ENCODE data around the gene NPHP4.
A peak's percentile ranks its signal among the peaks of the same experiment; 100 is the strongest.

Gene NPHP4

DNA sequence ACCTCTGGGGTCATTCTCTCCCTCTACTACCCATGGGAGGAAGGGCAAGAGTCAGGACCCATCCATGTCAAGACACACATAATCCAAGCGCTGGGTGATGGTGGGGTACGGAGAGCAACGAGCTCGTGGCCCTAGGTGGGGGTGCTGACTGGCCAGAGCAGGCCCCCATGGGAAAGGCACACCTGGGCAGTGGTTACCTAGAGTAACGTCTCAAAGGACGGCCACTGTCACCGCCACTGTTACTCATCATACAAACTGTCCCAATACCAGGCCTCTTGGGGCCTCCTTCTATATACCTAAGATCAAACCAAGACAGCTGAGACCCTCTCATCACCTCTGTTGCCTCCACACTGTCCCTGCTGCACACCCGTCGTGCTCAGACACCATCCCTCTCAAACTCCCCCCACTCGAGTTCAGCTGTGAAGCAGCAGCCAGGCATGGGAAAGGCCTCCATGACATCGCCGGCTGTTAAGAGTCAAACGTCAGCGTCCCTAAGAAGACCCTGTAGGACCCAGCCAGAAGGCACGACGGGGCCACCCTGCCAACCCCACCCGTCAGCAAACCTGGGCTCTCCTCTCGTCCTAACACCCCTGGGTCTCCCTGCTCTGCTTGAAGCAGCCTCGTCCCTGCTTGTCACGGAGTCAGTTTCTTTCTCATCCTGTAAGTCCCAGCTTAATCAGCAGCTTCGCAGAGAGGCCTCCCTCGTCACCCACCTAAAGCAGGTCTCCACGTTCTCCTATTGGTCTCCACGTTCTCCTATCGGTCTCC, 15.3 kb downstream of the NPHP4 start:
- POLR2A ChIA-PET (ENCODE audit: low non-redundant PET) = no interaction called here
- CTCF ChIA-PET = no interaction called here
- 0 out of 2 replicates have a peak overlapping the region, but pooled peaks have one; percentile 4 for H3K27ac ChIP-seq
- TF ChIP-seq, protein P1, sequence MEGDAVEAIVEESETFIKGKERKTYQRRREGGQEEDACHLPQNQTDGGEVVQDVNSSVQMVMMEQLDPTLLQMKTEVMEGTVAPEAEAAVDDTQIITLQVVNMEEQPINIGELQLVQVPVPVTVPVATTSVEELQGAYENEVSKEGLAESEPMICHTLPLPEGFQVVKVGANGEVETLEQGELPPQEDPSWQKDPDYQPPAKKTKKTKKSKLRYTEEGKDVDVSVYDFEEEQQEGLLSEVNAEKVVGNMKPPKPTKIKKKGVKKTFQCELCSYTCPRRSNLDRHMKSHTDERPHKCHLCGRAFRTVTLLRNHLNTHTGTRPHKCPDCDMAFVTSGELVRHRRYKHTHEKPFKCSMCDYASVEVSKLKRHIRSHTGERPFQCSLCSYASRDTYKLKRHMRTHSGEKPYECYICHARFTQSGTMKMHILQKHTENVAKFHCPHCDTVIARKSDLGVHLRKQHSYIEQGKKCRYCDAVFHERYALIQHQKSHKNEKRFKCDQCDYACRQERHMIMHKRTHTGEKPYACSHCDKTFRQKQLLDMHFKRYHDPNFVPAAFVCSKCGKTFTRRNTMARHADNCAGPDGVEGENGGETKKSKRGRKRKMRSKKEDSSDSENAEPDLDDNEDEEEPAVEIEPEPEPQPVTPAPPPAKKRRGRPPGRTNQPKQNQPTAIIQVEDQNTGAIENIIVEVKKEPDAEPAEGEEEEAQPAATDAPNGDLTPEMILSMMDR (conservative IDR thresholded peaks at IDR 0.05; ENCODE audit: low read depth) = no peak
- no peak for DNase-seq (ENCODE audit: low spot score)

DNA sequence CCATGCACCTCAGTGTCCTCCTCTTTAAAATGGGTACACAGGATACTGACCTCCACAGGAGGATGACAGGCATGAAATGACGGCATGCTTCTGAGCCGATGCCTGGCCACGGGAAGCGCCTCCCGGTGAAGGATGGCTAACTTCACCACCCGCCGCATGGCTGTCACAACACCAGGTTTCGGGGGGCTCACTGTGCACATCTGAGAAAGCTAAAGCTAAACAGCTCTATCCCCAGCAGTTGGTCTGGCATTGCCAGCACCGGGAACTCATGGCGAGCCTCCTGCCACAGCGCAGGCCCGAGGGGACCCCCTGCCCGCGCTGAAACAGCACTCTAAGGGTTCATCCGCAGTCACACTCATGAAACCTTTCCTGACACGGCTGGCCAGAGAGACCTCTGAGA, 16.0 kb downstream of the NPHP4 start:
- ChIA-PET POLR2A (ENCODE audit: low non-redundant PET) (no interaction called here), CTCF (interaction anchor here (0.8 kb wide), 1 partner anchor 466 kb away, joined by 3 read pairs; no protein-coding TSS in a partner anchor)
- TF ChIP-seq, protein P1 (conservative IDR thresholded peaks at IDR 0.05; ENCODE audit: low read depth) = no peak
- no peak for DNase-seq (ENCODE audit: low spot score)
- no peak overlapping the region for H3K27ac ChIP-seq

DNA sequence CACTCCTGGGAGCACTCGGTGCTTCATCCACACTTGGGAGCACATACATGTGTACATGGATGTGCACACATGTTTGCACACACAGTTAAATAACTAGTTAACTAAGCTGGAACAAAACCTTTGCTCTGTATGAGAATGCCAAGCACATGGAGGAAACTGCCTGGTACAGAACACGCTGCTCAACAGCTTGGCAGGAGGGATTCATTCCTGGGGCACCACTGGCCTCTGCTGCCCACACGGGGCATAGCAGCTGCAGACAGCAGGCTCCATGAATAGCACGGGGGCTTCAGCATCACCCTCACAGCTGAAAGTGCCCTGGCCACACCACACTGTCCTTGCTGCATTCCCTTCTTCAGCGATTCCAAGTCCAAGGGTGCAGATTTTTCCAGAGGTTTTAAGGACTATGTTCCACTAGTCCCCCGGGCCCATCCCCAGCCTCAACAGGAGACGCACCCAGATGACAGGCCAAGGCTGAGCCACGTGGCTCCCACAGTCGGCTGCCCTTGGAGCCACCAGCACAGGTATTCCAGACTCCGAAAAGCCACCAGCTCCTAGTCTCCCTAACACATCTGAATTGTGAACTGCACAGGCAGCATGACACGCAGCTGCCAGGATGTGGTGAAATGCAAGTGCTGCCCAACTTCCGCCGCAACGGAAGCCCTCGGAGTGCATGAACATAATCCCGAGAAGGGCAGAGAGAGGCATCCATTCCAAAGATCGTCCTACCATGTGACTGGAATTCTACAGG, 16.9 kb downstream of the NPHP4 start:
- no peak overlapping the region for H3K27ac ChIP-seq
- TF ChIP-seq, protein P1 (conservative IDR thresholded peaks at IDR 0.05; ENCODE audit: low read depth) = peak; percentile 66
- CTCF ChIA-PET = interaction anchor here (0.8 to 1.5 kb wide), 3 partner anchors 83 to 465 kb away, joined by 3 to 6 read pairs (median 3); no protein-coding TSS in a partner anchor
- POLR2A ChIA-PET (ENCODE audit: low non-redundant PET) = no interaction called here
- DNase-seq (ENCODE audit: low spot score) = peak; percentile 30

DNA sequence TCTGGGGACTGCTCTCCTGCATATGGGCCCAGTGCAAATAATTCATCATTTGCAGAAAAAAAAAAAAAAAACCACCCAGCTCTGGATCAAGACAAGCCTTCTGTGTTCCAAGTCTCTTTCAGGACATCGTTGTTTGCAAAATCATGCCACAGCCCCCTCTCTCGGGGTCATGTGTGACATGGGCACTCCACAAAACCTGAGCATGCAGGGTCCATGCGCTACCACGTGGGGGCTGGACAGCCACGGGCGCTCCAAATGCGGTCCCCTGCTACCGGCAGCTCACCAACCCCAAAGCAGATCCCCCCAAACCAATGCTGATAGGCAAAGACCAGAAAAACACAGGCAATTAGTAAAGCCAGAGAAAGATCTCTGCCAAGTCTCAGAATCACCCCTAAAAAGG, 17.6 kb downstream of the NPHP4 start:
- no peak overlapping the region for H3K27ac ChIP-seq
- ChIA-PET POLR2A (ENCODE audit: low non-redundant PET) (no interaction called here), CTCF (interaction anchor here (0.6 to 1.5 kb wide), 3 partner anchors 82 to 460 kb away, joined by 3 to 6 read pairs (median 4); no protein-coding TSS in a partner anchor)
- no peak for DNase-seq (ENCODE audit: low spot score)
- TF ChIP-seq, protein P1 (conservative IDR thresholded peaks at IDR 0.05; ENCODE audit: low read depth) = no peak

DNA sequence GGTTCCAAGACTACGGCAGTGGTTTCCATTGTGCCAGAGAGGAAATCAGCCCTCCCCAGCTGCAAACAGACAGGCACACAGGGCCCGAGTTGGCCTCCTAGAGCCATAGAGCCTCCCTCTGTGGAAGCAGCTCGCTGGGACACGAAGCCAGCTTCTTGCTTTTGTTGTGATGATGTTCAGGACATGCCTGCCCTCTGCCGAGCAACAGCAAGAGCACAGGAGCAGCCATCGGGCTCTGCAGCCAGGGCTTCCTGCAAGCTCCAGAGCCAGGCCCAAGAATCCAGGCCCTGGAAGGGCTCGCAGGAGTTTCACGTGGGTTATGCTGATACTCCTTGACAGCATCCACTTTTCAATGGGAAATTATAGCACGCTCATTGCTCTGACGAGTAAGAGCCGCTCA, 18.5 kb downstream of the NPHP4 start:
- DNase-seq (ENCODE audit: low spot score) = no peak
- CTCF ChIA-PET = interaction anchor here (0.6 to 1.5 kb wide), 3 partner anchors 17 to 228 kb away, joined by 3 to 6 read pairs (median 4); no protein-coding TSS in a partner anchor
- TF ChIP-seq, protein P1 (conservative IDR thresholded peaks at IDR 0.05; ENCODE audit: low read depth) = no peak

DNA sequence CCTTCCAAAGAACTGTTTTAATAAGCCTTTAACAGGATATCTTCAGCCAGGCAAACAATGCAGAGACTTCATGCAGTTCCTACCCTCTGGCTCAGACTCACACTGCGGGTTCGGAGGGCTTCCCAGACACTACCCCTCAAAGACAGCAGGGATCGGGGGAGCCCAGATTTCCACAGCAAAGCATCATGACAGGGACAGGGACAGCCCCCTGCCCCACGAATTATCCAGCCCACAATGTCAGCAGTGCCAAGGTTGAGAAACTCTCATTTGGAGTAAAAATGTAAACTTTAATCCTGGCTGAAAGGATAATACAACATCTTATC, 20.1 kb downstream of the NPHP4 start:
- TF ChIP-seq, protein P1 (conservative IDR thresholded peaks at IDR 0.05; ENCODE audit: low read depth) = no peak
- POLR2A ChIA-PET (ENCODE audit: low non-redundant PET) = no interaction called here

More for the DNA sequence above, 18.5 kb downstream of the NPHP4 start:
- H3K27ac ChIP-seq = no peak overlapping the region
- POLR2A ChIA-PET (ENCODE audit: low non-redundant PET) = no interaction called here

More for the DNA sequence above, 20.1 kb downstream of the NPHP4 start:
- no peak for DNase-seq (ENCODE audit: low spot score)
- CTCF ChIA-PET = no interaction called here
- H3K27ac ChIP-seq = no peak overlapping the region

All from RWPE1 (cell line).